Stimulated activated CD4-positive, alpha-beta T cell treated with anti-CD3 and anti-CD28 coated beads, TNF-alpha, amount 100 ng/mL, for 4 hours (primary cell): Measurements from ENCODE around the gene KRTAP5-7.

ENCODE experiments used
- DNase-seq, 3 experiments: peaks; one replicate each; pipeline ENCODE4 v3.0.0-alpha.2; 2020; ENCODE audit warnings: low read depth in 3 of 3

Gene KRTAP5-7

GRCh38 chr11:71495286-71496230, 31.5 kb upstream of the KRTAP5-7 start:
- no peak for DNase-seq

- no peak for DNase-seq
Observed at GRCh38 chr11:71496421-71496820, 30.6 kb upstream of the KRTAP5-7 start.

- DNase-seq, result no peak
Observed at GRCh38 chr11:71498091-71498490, 29.0 kb upstream of the KRTAP5-7 start.

GRCh38 chr11:71499125-71499524, 27.9 kb upstream of the KRTAP5-7 start:
- no peak for DNase-seq

GRCh38 chr11:71499546-71499945, 27.5 kb upstream of the KRTAP5-7 start:
- no peak for DNase-seq

GRCh38 chr11:71500601-71501021, 26.5 kb upstream of the KRTAP5-7 start:
- DNase-seq, result no peak

- no peak for DNase-seq
Observed at GRCh38 chr11:71501071-71501985, 25.7 kb upstream of the KRTAP5-7 start.

GRCh38 chr11:71502026-71502425, 25.0 kb upstream of the KRTAP5-7 start:
- no peak for DNase-seq

GRCh38 chr11:71502871-71503435, 24.1 kb upstream of the KRTAP5-7 start:
- DNase-seq, result no peak

GRCh38 chr11:71504531-71504930, 22.5 kb upstream of the KRTAP5-7 start:
- DNase-seq, result no peak

- no peak for DNase-seq
Observed at GRCh38 chr11:71505001-71505400, 22.1 kb upstream of the KRTAP5-7 start.

GRCh38 chr11:71505781-71506180, 21.3 kb upstream of the KRTAP5-7 start:
- DNase-seq, result no peak

GRCh38 chr11:71507102-71507501, 20.0 kb upstream of the KRTAP5-7 start:
- DNase-seq, result no peak

- DNase-seq, result no peak
Observed at GRCh38 chr11:71518506-71519471, 8.3 kb upstream of the KRTAP5-7 start.

GRCh38 chr11:71519546-71519945, 7.5 kb upstream of the KRTAP5-7 start:
- DNase-seq, result no peak

GRCh38 chr11:71525188-71525937, 1.7 kb upstream of the KRTAP5-7 start:
- no peak for DNase-seq

GRCh38 chr11:71525938-71526495, 1.1 kb upstream of the KRTAP5-7 start:
- no peak for DNase-seq

GRCh38 chr11:71527576-71528210, 626 bp downstream of the KRTAP5-7 start:
- DNase-seq, result no peak

GRCh38 chr11:71530602-71531001, 3.5 kb downstream of the KRTAP5-7 start:
- DNase-seq, result no peak
